SU-DHL-6 (cell line): ENCODE data around the gene RBBP5.

Experiments
- CTCF ChIP-seq: fragments of 200-600 bp; sonication (generic); IDR thresholded peaks from one replicate; pipeline ENCODE4 v1.5.1; 2017; ENCODE audit warnings: antibody characterized with exemption, mild to moderate bottlenecking, low read length, moderate library complexity; ENCODE audit not compliant: insufficient read depth, poor library complexity, severe bottlenecking
- EZH2phosphoT487 ChIP-seq: fragments of 200-600 bp; sonication (generic), shearing (Covaris generic); conservative IDR thresholded peaks from 2 replicates; pipeline ENCODE4 v1.6.1; 2018; ENCODE audit warnings: mild to moderate bottlenecking, antibody characterized with exemption, low read length, moderate library complexity, mixed read lengths

- TF ChIP-seq CTCF (no peak), EZH2phosphoT487 (no peak)
These were observed 53.2 kb downstream of the RBBP5 start for GRCh38 chr1:205068457-205069040.
